H9 (cell line): Measurements from ENCODE around the gene FNDC8. TPM values are rescaled to one million over a fixed set of nuclear protein-coding genes. Genes with fewer than 3 reads are reported as not detected.

Source experiments
- DNase-seq: peaks from one replicate; pipeline ENCODE4 v3.0.0-alpha.2; 2017
- H2AFZ ChIP-seq: one replicate; pipeline ENCODE4 v1.6.1; 2013; ENCODE audit warnings: mild to moderate bottlenecking, low read length, control low read depth, moderate library complexity
- H2AK5ac ChIP-seq: 2 replicates; pipeline ENCODE4 v1.6.1; 2013; ENCODE audit warnings: low read length, control low read depth, mixed read lengths; ENCODE audit not compliant: insufficient read length
- H2BK120ac ChIP-seq: one replicate; pipeline ENCODE4 v1.6.1; 2013; ENCODE audit warnings: low read depth, mild to moderate bottlenecking, low read length, control low read depth, inconsistent platforms; ENCODE audit not compliant: poor library complexity, severe bottlenecking
- H2BK12ac ChIP-seq: 2 replicates; pipeline ENCODE4 v1.6.1; 2013; ENCODE audit warnings: low read length, control low read depth, mixed read lengths, low read depth; ENCODE audit not compliant: insufficient read length
- H2BK15ac ChIP-seq: 2 replicates; pipeline ENCODE4 v1.6.1; 2013; ENCODE audit warnings: low read depth, low read length, control low read depth
- H2BK20ac ChIP-seq: one replicate; pipeline ENCODE4 v1.6.1; 2013; ENCODE audit warnings: low read depth, mild to moderate bottlenecking, low read length, control low read depth, inconsistent platforms; ENCODE audit not compliant: poor library complexity, severe bottlenecking
- H2BK5ac ChIP-seq: 2 replicates; pipeline ENCODE4 v1.6.1; 2013; ENCODE audit warnings: low read length, control low read depth, mixed read lengths; ENCODE audit not compliant: insufficient read length
- H3K14ac ChIP-seq: 2 replicates; pipeline ENCODE4 v1.6.1; 2013; ENCODE audit warnings: low read length, control low read depth; ENCODE audit not compliant: insufficient read depth
- H3K18ac ChIP-seq: 2 replicates; pipeline ENCODE4 v1.6.1; 2013; ENCODE audit warnings: low read depth, mild to moderate bottlenecking, mixed read lengths, low read length, control low read depth; ENCODE audit not compliant: insufficient read length
- H3K23ac ChIP-seq: 2 replicates; pipeline ENCODE4 v1.6.1; 2013; ENCODE audit warnings: low read length, control low read depth, mixed read lengths, low read depth; ENCODE audit not compliant: insufficient read length
- H3K23me2 ChIP-seq: 2 replicates; pipeline ENCODE4 v1.6.1; 2013; ENCODE audit warnings: low read depth, mild to moderate bottlenecking, mixed read lengths, low read length, control low read depth; ENCODE audit not compliant: insufficient read length, poor library complexity, severe bottlenecking
- H3K27ac ChIP-seq: 2 replicates; pipeline ENCODE4 v1.5.1; 2013; ENCODE audit warnings: low read length, control low read depth, mixed read lengths, low read depth; ENCODE audit not compliant: insufficient read length
- H3K27me3 ChIP-seq: 2 replicates; pipeline ENCODE4 v1.6.1; 2013; ENCODE audit warnings: low read length, control low read depth, inconsistent platforms; ENCODE audit not compliant: insufficient read depth
- H3K4ac ChIP-seq: 2 replicates; pipeline ENCODE4 v1.6.1; 2013; ENCODE audit warnings: low read depth, mild to moderate bottlenecking, control low read depth, inconsistent platforms, low read length, moderate library complexity
- H3K4me1 ChIP-seq: 2 replicates; pipeline ENCODE4 v1.6.1; 2013; ENCODE audit warnings: low read length, control low read depth, inconsistent platforms; ENCODE audit not compliant: insufficient read depth
- H3K4me2 ChIP-seq: 2 replicates; pipeline ENCODE4 v1.6.1; 2013; ENCODE audit warnings: low read length, control low read depth, mixed read lengths; ENCODE audit not compliant: insufficient read length, insufficient read depth
- H3K56ac ChIP-seq: 2 replicates; pipeline ENCODE4 v1.6.1; 2013; ENCODE audit warnings: low read depth, mild to moderate bottlenecking, mixed read lengths, low read length, control low read depth; ENCODE audit not compliant: insufficient read length
- H3K79me1 ChIP-seq: 2 replicates; pipeline ENCODE4 v1.6.1; 2013; ENCODE audit warnings: low read depth, mild to moderate bottlenecking, moderate library complexity, low read length, control low read depth, inconsistent platforms; ENCODE audit not compliant: insufficient read depth, poor library complexity, severe bottlenecking
- H3K79me2 ChIP-seq: 2 replicates; pipeline ENCODE4 v1.6.1; 2013; ENCODE audit warnings: low read length, control low read depth, inconsistent platforms; ENCODE audit not compliant: insufficient read depth
- H3K9ac ChIP-seq: 2 replicates; pipeline ENCODE4 v1.6.1; 2013; ENCODE audit warnings: low read length, control low read depth, mixed read lengths; ENCODE audit not compliant: insufficient read length; ENCODE audit errors: extremely low read depth
- H3K9me3 ChIP-seq: one replicate; pipeline ENCODE4 v1.6.1; 2013; ENCODE audit warnings: low read depth, low read length, inconsistent platforms; ENCODE audit not compliant: control insufficient read depth
- H3T11ph ChIP-seq: one replicate; pipeline ENCODE4 v1.6.1; 2013; ENCODE audit warnings: mild to moderate bottlenecking, low read length, control low read depth, inconsistent platforms
- H4K20me1 ChIP-seq: one replicate; pipeline ENCODE4 v1.6.1; 2013; ENCODE audit not compliant: control insufficient read depth, insufficient read length, insufficient read depth
- H4K5ac ChIP-seq: 2 replicates; pipeline ENCODE4 v1.6.1; 2013; ENCODE audit warnings: low read depth, mild to moderate bottlenecking, mixed read lengths, low read length, control low read depth; ENCODE audit not compliant: insufficient read length
- H4K8ac ChIP-seq: replicated peaks from 2 replicates; pipeline ENCODE4 v1.6.1; 2013; ENCODE audit warnings: low read length, control low read depth, mixed read lengths, low read depth; ENCODE audit not compliant: insufficient read length
- H4K91ac ChIP-seq: 2 replicates; pipeline ENCODE4 v1.6.1; 2013; ENCODE audit warnings: low read depth, mild to moderate bottlenecking, moderate library complexity, mixed read lengths, low read length, control low read depth; ENCODE audit not compliant: insufficient read length
- H3K27ac Mint-ChIP-seq, 3 experiments: 2 replicates in 2 of 3; 3 replicates in 1 of 3; pipeline ENCODE4 v1.8.0; 2020 to 2021; ENCODE audit warnings: mixed read lengths in 3 of 3, mild to moderate bottlenecking in 1 of 3, moderate library complexity in 1 of 3
- H3K27me3 Mint-ChIP-seq: 2 replicates; pipeline ENCODE4 v1.8.0; 2021; ENCODE audit warnings: low read depth, mild to moderate bottlenecking, moderate library complexity, mixed read lengths
- H3K36me3 Mint-ChIP-seq, 3 experiments: 2 replicates in 2 of 3; 3 replicates in 1 of 3; pipeline ENCODE4 v1.8.0; 2020 to 2021; ENCODE audit warnings: low read depth in 3 of 3, mixed read lengths in 3 of 3; ENCODE audit not compliant: insufficient read depth in 1 of 3
- H3K4me1 Mint-ChIP-seq, 2 experiments: 2 replicates each; pipeline ENCODE4 v1.8.0; 2020; ENCODE audit warnings: mixed read lengths in 2 of 2
- H3K4me3 Mint-ChIP-seq, 2 experiments: 2 replicates in 1 of 2; 3 replicates in 1 of 2; pipeline ENCODE4 v1.8.0; 2020 to 2021; ENCODE audit warnings: mild to moderate bottlenecking in 2 of 2, mixed read lengths in 2 of 2, moderate library complexity in 1 of 2
- H3K9me3 Mint-ChIP-seq, 2 experiments: 2 replicates in 1 of 2; 3 replicates in 1 of 2; pipeline ENCODE4 v1.8.0; 2020; ENCODE audit warnings: mild to moderate bottlenecking in 2 of 2, mixed read lengths in 2 of 2, moderate library complexity in 1 of 2
- CTCF ChIP-seq: fragments of 200-600 bp; sonication (generic); conservative IDR thresholded peaks from 3 replicates; pipeline ENCODE4 v1.8.0; 2021; ENCODE audit warnings: antibody characterized with exemption, mild to moderate bottlenecking
- WGBS: extraction: QIAGEN DNeasy Blood & Tissue Kit; methylation state at CpG from one replicate; pipeline ENCODE4 v1.1.7; 2013; ENCODE audit warnings: missing lambda C conversion rate, low lambda C conversion rate, mixed read lengths; ENCODE audit not compliant: insufficient read length; ENCODE audit errors: extremely low coverage; 5-methylcytosine and 5-hydroxymethylcytosine counted together
- total RNA-seq: library from RNA; stranded (reverse); gene quantifications from 2 replicates; pipeline ENCODE4 v1.2.1, GENCODE V29; 2021

FNDC8 gene
- total RNA-seq, 1 experiment from 2014 or later = not detected

DNA sequence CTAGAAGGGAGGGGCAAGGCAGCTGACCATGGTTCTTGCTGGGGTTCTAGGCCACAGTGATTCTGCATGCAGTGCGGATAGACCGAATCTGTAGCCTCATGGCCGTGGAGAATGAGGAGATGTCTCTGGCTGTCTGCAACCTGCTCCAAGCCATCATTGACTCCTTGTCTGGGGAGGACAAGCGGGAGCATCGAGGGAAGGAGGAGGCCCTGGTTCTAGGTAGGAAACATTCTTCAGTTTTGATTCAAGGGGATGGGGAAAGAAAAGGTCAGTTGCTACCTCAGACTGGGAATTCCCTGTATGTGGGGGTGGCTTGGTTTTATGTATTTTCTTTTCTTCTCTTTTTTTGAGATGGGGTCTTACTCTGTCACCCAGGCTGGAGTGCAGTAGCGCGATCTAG, 33.8 kb downstream of the FNDC8 start:
- no peak overlapping the region for H3T11ph ChIP-seq
- no peak overlapping the region for H3K18ac ChIP-seq
- no peak overlapping the region for H4K5ac ChIP-seq
- H3K4me1 ChIP-seq = no peaks in the 10 kb centered on the region; the same call in 1 of the 2 replicates
- Mint-ChIP-seq H3K36me3 (no peaks in the 10 kb centered on the region), H3K9me3 (no peaks in the 10 kb centered on the region), H3K27me3 (peaks cover 2% of the 10 kb centered on the region), H3K4me3 (no peak overlapping the region), H3K4me1 (no peaks in the 10 kb centered on the region), H3K27ac (no peak overlapping the region)
- no peak overlapping the region for H2BK120ac ChIP-seq
- H2BK5ac ChIP-seq = no peak overlapping the region
- H3K14ac ChIP-seq = no peak overlapping the region
- no peak overlapping the region for H2AK5ac ChIP-seq
- H3K23me2 ChIP-seq = no peaks in the 10 kb centered on the region
- H2BK15ac ChIP-seq = no peak overlapping the region
- H2AFZ ChIP-seq = no peak overlapping the region
- H3K23ac ChIP-seq = no peak overlapping the region
- no peak overlapping the region for H2BK20ac ChIP-seq
- no peaks in the 10 kb centered on the region for H4K20me1 ChIP-seq
- no peak overlapping the region for H3K9ac ChIP-seq
- DNase-seq = no peak
- H2BK12ac ChIP-seq = no peak overlapping the region
- H3K4ac ChIP-seq = no peak overlapping the region
- no peak overlapping the region for H4K91ac ChIP-seq
- H3K4me2 ChIP-seq = no peak overlapping the region
- no CpG with 5 or more reads among the region's 7 CpGs for WGBS
- no peaks in the 10 kb centered on the region for H3K79me1 ChIP-seq
- H3K27me3 ChIP-seq = no peaks in the 10 kb centered on the region
- H4K8ac ChIP-seq = no peak overlapping the region
- TF ChIP-seq CTCF = no peak
- no peak overlapping the region for H3K56ac ChIP-seq
- no peaks in the 10 kb centered on the region for H3K9me3 ChIP-seq
- no peak overlapping the region for H3K27ac ChIP-seq
- H3K79me2 ChIP-seq = no peaks in the 10 kb centered on the region
